Measurements from ENCODE around the gene CBFA2T3.
A peak's percentile ranks its signal among the peaks of the same experiment; 100 is the strongest.

CBFA2T3 gene

GRCh38 chr16:88976366-88977017 is 515 bp downstream of the CBFA2T3 start:
- TF ChIP-seq CTCF (IDR thresholded peaks at IDR 0.05; ENCODE audit: insufficient read depth, low read length) (no peak), REST (IDR thresholded peaks at IDR 0.05; ENCODE audit: insufficient replicate concordance, low read depth) (no peak), POLR2AphosphoS5 (IDR thresholded peaks at IDR 0.05; ENCODE audit: low read depth) (no peak), GABPA (IDR thresholded peaks at IDR 0.05; ENCODE audit: low read depth) (no peak), SPI1 (IDR thresholded peaks at IDR 0.05; ENCODE audit: borderline replicate concordance, low read depth) (no peak)
- no peaks in the 10 kb centered on the region for H3K27me3 ChIP-seq (ENCODE audit: insufficient read depth, poor library complexity, severe bottlenecking)
- peak overlapping the region; percentile 65 for H3K4me3 ChIP-seq (replicated peaks; ENCODE audit: insufficient read depth, low read length)
- H3K27ac ChIP-seq (replicated peaks) = peak overlapping the region; percentile 91
- DNase-seq (ENCODE audit: low read depth in 1 of 2, low spot score in 1 of 2) = no peak

- peak overlapping the region; percentile 91 for H3K27ac ChIP-seq (replicated peaks)
Measured at GRCh38 chr16:88975511-88976061, 1.4 kb downstream of the CBFA2T3 start.

GRCh38 chr16:88974916-88975215 is 2.1 kb downstream of the CBFA2T3 start:
- no peak for TF ChIP-seq GABPA (IDR thresholded peaks at IDR 0.05; ENCODE audit: low read depth)
- TF ChIP-seq CTCF (IDR thresholded peaks at IDR 0.05; ENCODE audit: insufficient read depth, low read length) = no peak
- TF ChIP-seq SPI1 (IDR thresholded peaks at IDR 0.05; ENCODE audit: borderline replicate concordance, low read depth) = no peak
- TF ChIP-seq POLR2AphosphoS5 (IDR thresholded peaks at IDR 0.05; ENCODE audit: low read depth) = no peak
- H3K27me3 ChIP-seq (ENCODE audit: insufficient read depth, poor library complexity, severe bottlenecking) = no peaks in the 10 kb centered on the region
- no peak overlapping the region; the same call in 1 of the 2 replicates for H3K27ac ChIP-seq (replicated peaks)
- no peak for DNase-seq (ENCODE audit: low read depth in 1 of 2, low spot score in 1 of 2)
- H3K4me3 ChIP-seq (replicated peaks; ENCODE audit: insufficient read depth, low read length) = peak overlapping the region; percentile 65

More at GRCh38 chr16:88975511-88976061, 1.4 kb downstream of the CBFA2T3 start:
- no peaks in the 10 kb centered on the region for H3K27me3 ChIP-seq (ENCODE audit: insufficient read depth, poor library complexity, severe bottlenecking)
- DNase-seq (ENCODE audit: low read depth in 1 of 2, low spot score in 1 of 2) = peak in 1 of 2 experiments; percentile 45
- TF ChIP-seq POLR2AphosphoS5 (IDR thresholded peaks at IDR 0.05; ENCODE audit: low read depth) (peak; percentile 31; the same call in 1 of the 2 replicates), CTCF (IDR thresholded peaks at IDR 0.05; ENCODE audit: insufficient read depth, low read length) (no peak)
- peak overlapping the region; percentile 65 for H3K4me3 ChIP-seq (replicated peaks; ENCODE audit: insufficient read depth, low read length)

- no peak for DNase-seq (ENCODE audit: low read depth in 1 of 2, low spot score in 1 of 2)
- no peak for TF ChIP-seq GABPA (IDR thresholded peaks at IDR 0.05; ENCODE audit: low read depth)
- TF ChIP-seq REST (IDR thresholded peaks at IDR 0.05; ENCODE audit: insufficient replicate concordance, low read depth) = no peak
- no peak for TF ChIP-seq POLR2AphosphoS5 (IDR thresholded peaks at IDR 0.05; ENCODE audit: low read depth)
- no peak for TF ChIP-seq CTCF (IDR thresholded peaks at IDR 0.05; ENCODE audit: insufficient read depth, low read length)
- no peak for TF ChIP-seq SPI1 (IDR thresholded peaks at IDR 0.05; ENCODE audit: borderline replicate concordance, low read depth)
- Histone ChIP-seq H3K27ac (replicated peaks) (no peak overlapping the region; the same call in 1 of the 2 replicates), H3K27me3 (ENCODE audit: insufficient read depth, poor library complexity, severe bottlenecking) (no peaks in the 10 kb centered on the region), H3K4me3 (replicated peaks; ENCODE audit: insufficient read depth, low read length) (peak overlapping the region; percentile 65)
Measured at GRCh38 chr16:88974080-88974915, 2.7 kb downstream of the CBFA2T3 start.

Data from HL-60 (cell line).